ENCODE data around the gene RGS3. TPM values are rescaled to one million over a fixed set of nuclear protein-coding genes. Genes with fewer than 3 reads are reported as not detected.
A peak's percentile ranks its signal among the peaks of the same experiment; 100 is the strongest.

Gene RGS3
- total RNA-seq, 1 experiment from 2014 or later: 75.3 TPM

- DNase-seq (ENCODE audit: low spot score): no peak
Measured at GRCh38 chr9:113618836-113619490, 155.4 kb downstream of the RGS3 start.

GRCh38 chr9:113619491-113620376 lies 156.2 kb downstream of the RGS3 start:
- DNase-seq (ENCODE audit: low spot score): no peak

- DNase-seq (ENCODE audit: low spot score): peak; percentile 94
Measured at GRCh38 chr9:113620377-113621161, 157.0 kb downstream of the RGS3 start.

- DNase-seq (ENCODE audit: low spot score): peak; percentile 82
Measured at GRCh38 chr9:113621309-113621791, 157.8 kb downstream of the RGS3 start.

- DNase-seq (ENCODE audit: low spot score): no peak
Measured at GRCh38 chr9:113621980-113622379, 158.5 kb downstream of the RGS3 start.

GRCh38 chr9:113622600-113623400 lies 159.3 kb downstream of the RGS3 start:
- peak; percentile 98 for DNase-seq (ENCODE audit: low spot score)

- DNase-seq (ENCODE audit: low spot score): no peak
Measured at GRCh38 chr9:113623851-113624485, 160.4 kb downstream of the RGS3 start.

- peak; percentile 92 for DNase-seq (ENCODE audit: low spot score)
Measured at GRCh38 chr9:113624721-113625120, 161.2 kb downstream of the RGS3 start.

GRCh38 chr9:113625486-113625885 lies 162.0 kb downstream of the RGS3 start:
- no peak for DNase-seq (ENCODE audit: low spot score)

GRCh38 chr9:113626735-113627495 lies 163.4 kb downstream of the RGS3 start:
- DNase-seq (ENCODE audit: low spot score): no peak

- no peak for DNase-seq (ENCODE audit: low spot score)
Measured at GRCh38 chr9:113628621-113629020, 165.1 kb downstream of the RGS3 start.

- no peak for DNase-seq (ENCODE audit: low spot score)
Measured at GRCh38 chr9:113630386-113631136, 167.0 kb downstream of the RGS3 start.

- no peak for DNase-seq (ENCODE audit: low spot score)
Measured at GRCh38 chr9:113631137-113631765, 167.7 kb downstream of the RGS3 start.

GRCh38 chr9:113631871-113632665 lies 168.5 kb downstream of the RGS3 start:
- no peak for DNase-seq (ENCODE audit: low spot score)

GRCh38 chr9:113632776-113633590 lies 169.5 kb downstream of the RGS3 start:
- DNase-seq (ENCODE audit: low spot score): no peak

GRCh38 chr9:113633782-113634595 lies 170.5 kb downstream of the RGS3 start:
- DNase-seq (ENCODE audit: low spot score): no peak
